ENCODE measurements around the gene FBXL7.

FBXL7 gene

GRCh38 chr5:15664961-15665360 is 165.0 kb downstream of the FBXL7 start:
- in situ Hi-C loops (cut with MboI; ENCODE audit: low sequenced_read_pairs, unreplicated experiment): no loop called here
- no peak for TF ChIP-seq CTCF (IDR thresholded peaks at IDR 0.05; ENCODE audit: borderline replicate concordance, control extremely low read depth, extremely low read depth, insufficient read depth, missing control alignments)
- DNase-seq (ENCODE audit: low spot score): no peak

- in situ Hi-C loops (cut with MboI; ENCODE audit: low sequenced_read_pairs, unreplicated experiment): no loop called here
- TF ChIP-seq CTCF (IDR thresholded peaks at IDR 0.05; ENCODE audit: borderline replicate concordance, control extremely low read depth, extremely low read depth, insufficient read depth, missing control alignments): no peak
- DNase-seq (ENCODE audit: low spot score): no peak
Measured at GRCh38 chr5:15669826-15670225, 169.8 kb downstream of the FBXL7 start.

GRCh38 chr5:15674716-15675115 is 174.7 kb downstream of the FBXL7 start:
- TF ChIP-seq CTCF (IDR thresholded peaks at IDR 0.05; ENCODE audit: borderline replicate concordance, control extremely low read depth, extremely low read depth, insufficient read depth, missing control alignments): no peak
- no peak for DNase-seq (ENCODE audit: low spot score)
- in situ Hi-C loops (cut with MboI; ENCODE audit: low sequenced_read_pairs, unreplicated experiment): no loop called here

- in situ Hi-C loops (cut with MboI; ENCODE audit: low sequenced_read_pairs, unreplicated experiment): no loop called here
- TF ChIP-seq CTCF (IDR thresholded peaks at IDR 0.05; ENCODE audit: borderline replicate concordance, control extremely low read depth, extremely low read depth, insufficient read depth, missing control alignments): no peak
- DNase-seq (ENCODE audit: low spot score): no peak
Measured at GRCh38 chr5:15676591-15676990, 176.6 kb downstream of the FBXL7 start.

GRCh38 chr5:15679161-15679560 is 179.2 kb downstream of the FBXL7 start:
- in situ Hi-C loops (cut with MboI; ENCODE audit: low sequenced_read_pairs, unreplicated experiment): no loop called here
- DNase-seq (ENCODE audit: low spot score): no peak
- no peak for TF ChIP-seq CTCF (IDR thresholded peaks at IDR 0.05; ENCODE audit: borderline replicate concordance, control extremely low read depth, extremely low read depth, insufficient read depth, missing control alignments)

GRCh38 chr5:15680455-15680854 is 180.5 kb downstream of the FBXL7 start:
- no peak for TF ChIP-seq CTCF (IDR thresholded peaks at IDR 0.05; ENCODE audit: borderline replicate concordance, control extremely low read depth, extremely low read depth, insufficient read depth, missing control alignments)
- no peak for DNase-seq (ENCODE audit: low spot score)
- in situ Hi-C loops (cut with MboI; ENCODE audit: low sequenced_read_pairs, unreplicated experiment): no loop called here

GRCh38 chr5:15682122-15682521 is 182.1 kb downstream of the FBXL7 start:
- no peak for DNase-seq (ENCODE audit: low spot score)
- TF ChIP-seq CTCF (IDR thresholded peaks at IDR 0.05; ENCODE audit: borderline replicate concordance, control extremely low read depth, extremely low read depth, insufficient read depth, missing control alignments): no peak
- in situ Hi-C loops (cut with MboI; ENCODE audit: low sequenced_read_pairs, unreplicated experiment): no loop called here
